ENCODE results near the gene PRPF8.

DNA sequence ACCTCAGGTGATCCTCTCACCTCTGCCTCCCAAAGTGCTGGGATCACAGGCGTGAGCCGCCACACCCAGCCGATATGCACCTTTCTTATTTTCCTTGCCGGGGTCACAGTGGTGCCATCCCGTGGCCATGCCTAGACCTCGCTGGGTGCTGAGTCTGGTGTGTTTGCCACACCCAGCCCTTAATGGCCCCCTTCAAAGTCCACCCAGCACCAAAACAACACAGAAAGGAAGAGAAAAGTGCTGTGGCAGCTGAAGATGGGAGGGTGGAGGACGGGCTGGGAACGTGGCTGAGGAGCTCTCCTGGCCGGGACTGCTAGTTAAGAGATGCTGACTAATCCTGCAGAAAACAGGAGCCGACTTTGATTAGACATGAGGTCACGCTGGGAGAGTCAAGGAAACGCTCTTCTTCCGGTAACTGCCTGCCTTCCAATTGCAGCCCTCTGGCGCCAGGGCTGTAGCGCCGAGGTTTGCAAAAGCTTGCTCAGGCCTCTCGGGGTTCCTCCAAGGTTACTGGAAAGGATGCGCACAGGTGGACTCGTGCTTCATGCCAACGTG, 67.0 kb downstream of the PRPF8 start:
- TF ChIP-seq, protein P1, sequence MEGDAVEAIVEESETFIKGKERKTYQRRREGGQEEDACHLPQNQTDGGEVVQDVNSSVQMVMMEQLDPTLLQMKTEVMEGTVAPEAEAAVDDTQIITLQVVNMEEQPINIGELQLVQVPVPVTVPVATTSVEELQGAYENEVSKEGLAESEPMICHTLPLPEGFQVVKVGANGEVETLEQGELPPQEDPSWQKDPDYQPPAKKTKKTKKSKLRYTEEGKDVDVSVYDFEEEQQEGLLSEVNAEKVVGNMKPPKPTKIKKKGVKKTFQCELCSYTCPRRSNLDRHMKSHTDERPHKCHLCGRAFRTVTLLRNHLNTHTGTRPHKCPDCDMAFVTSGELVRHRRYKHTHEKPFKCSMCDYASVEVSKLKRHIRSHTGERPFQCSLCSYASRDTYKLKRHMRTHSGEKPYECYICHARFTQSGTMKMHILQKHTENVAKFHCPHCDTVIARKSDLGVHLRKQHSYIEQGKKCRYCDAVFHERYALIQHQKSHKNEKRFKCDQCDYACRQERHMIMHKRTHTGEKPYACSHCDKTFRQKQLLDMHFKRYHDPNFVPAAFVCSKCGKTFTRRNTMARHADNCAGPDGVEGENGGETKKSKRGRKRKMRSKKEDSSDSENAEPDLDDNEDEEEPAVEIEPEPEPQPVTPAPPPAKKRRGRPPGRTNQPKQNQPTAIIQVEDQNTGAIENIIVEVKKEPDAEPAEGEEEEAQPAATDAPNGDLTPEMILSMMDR (IDR thresholded peaks at IDR 0.05): no peak
- no peak for TF ChIP-seq POLR2A (IDR thresholded peaks at IDR 0.05; ENCODE audit: low read depth)
- peak; percentile 12 to 30 for TF ChIP-seq POLR2AphosphoS5 (IDR thresholded peaks at IDR 0.05)

Data from esophagus muscularis mucosa (tissue), 3 donors.